ENCODE results near the gene DEAF1.
A peak's percentile ranks its signal among the peaks of the same experiment; 100 is the strongest.

Gene DEAF1

DNA sequence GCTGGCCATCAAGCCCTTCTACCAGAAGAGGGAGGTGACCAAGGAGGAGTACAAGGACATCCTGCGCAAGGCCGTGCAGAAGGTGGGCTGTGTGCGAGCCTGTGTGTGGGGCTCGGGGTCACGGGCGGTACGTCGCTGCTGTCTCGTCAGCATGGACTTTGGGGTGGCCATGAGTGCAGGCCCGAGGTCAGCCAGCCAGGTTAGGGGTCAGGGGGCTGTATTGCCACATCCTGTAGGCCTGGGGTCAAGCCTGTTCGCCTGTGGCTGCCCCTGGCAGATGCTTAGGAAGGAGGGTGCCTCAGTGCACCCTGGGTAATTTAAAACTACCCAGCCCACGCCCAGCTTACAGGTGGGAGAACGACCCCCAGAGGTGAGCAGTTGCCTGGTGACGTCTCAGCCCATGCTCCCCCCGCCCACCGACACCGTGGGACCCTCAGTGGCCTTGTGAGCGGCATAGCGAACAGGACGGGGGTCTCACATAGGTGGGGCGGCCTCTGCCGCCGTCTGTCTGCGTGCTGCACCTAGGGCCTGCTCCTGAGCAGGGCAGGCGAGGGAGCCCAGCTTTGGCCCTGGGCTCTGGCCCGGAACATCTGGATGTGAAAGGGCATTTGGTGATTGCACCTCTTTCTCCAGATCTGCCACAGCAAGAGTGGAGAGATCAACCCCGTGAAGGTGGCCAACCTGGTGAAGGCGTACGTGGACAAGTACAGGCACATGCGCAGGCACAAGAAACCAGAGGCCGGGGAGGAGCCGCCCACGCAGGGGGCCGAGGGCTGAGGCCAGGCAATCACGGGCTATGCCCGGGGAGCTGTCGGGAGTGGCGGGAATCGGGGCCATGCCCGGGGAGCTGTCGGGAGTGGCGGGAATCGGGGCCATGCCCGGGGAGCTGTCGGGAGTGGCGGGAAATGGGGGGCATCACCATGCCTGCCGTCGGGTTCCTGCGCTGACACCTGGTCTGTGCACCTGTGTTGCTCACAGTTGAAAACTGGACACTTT lies 83.7 kb downstream of the DEAF1 start:
- peak; percentile 63 for DNase-seq (ENCODE audit: low spot score)

DNA sequence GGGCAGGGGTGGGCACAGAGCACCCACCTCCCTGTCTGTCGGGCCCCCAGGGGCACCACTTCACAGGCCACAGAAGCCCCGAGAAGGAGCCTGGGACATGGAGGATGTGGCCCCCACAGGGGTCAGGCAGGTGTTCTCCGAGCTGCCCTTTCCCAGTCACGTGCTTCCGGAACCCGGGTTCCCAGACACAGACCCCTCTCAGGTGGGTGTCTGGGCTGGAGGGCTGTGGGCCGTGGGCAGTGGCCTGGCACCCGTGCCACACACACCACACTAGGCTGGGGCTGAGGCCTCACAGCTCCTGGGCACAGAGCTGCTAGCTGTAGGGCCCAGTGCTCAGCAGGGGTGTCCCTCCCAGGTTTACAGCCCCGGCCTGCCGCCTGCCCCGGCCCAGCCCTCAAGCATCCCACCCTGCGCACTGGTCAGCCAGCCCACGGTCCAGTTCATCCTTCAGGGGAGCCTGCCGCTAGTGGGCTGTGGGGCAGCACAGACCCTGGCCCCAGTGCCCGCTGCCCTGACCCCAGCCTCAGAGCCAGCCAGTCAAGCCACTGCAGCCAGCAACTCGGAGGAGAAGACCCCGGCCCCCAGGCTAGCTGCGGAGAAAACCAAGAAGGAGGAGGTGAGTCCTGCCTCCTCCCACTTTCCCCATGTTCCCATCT lies 84.7 kb downstream of the DEAF1 start:
- no peak for DNase-seq (ENCODE audit: low spot score)

DNA sequence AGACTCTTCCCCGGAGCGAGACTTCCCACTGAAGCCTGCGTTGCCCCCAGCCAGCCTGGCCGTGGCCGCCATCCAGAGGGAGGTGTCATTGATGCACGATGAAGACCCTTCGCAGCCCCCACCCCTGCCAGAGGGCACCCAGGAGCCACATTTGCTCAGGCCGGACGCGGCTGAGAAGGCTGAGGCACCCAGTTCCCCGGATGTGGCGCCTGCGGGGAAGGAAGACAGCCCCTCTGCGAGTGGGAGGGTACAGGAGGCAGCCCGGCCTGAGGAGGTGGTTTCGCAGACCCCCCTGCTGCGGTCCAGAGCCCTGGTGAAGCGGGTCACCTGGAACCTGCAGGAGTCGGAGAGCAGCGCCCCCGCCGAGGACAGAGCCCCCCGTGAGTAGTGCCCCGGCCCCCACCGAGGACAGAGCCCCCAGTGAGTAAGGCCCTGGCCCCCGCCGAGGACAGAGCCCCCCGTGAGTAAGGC lies 85.6 kb downstream of the DEAF1 start:
- peak; percentile 63 for DNase-seq (ENCODE audit: low spot score)

DNA sequence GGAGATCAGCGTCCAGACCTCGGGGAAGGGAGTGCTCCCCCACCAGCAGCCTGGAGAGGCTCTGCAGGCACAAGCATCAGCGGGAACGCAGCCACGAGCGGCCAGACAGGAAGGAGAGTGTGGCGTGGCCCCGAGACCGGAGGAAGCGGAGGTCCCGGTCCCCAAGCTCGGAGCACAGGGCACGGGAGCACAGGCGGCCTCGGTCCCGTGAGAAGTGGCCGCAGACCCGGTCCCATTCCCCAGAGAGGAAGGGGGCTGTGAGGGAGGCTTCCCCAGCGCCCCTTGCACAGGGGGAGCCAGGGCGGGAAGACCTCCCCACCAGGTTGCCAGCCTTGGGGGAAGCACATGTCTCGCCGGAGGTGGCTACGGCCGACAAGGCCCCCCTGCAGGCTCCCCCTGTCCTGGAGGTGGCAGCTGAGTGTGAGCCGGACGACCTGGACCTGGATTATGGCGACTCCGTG lies 86.2 kb downstream of the DEAF1 start:
- DNase-seq (ENCODE audit: low spot score) = peak; percentile 60

DNA sequence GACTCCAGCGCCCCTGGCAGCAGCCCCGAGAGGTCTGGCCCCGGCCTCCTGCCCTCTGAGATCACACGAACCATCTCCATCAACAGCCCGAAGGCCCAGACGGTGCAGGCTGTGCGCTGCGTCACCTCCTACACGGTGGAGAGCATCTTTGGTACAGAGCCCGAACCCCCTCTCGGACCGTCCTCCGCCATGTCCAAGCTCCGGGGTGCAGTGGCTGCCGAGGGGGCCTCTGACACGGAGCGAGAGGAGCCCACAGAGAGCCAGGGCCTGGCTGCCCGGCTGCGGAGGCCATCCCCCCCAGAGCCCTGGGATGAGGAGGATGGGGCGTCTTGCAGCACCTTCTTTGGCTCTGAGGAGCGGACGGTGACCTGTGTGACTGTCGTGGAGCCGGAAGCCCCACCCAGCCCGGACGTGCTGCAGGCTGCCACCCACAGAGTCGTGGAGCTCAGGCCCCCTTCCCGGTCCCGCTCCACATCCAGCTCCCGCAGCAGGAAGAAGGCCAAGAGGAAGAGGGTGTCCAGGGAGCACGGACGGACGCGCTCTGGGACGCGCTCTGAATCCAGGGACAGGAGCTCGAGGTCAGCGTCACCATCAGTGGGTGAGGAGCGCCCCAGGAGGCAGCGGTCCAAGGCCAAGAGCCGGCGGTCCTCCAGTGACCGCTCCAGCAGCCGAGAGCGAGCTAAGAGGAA lies 86.9 kb downstream of the DEAF1 start:
- DNase-seq (ENCODE audit: low spot score) = no peak

DNA sequence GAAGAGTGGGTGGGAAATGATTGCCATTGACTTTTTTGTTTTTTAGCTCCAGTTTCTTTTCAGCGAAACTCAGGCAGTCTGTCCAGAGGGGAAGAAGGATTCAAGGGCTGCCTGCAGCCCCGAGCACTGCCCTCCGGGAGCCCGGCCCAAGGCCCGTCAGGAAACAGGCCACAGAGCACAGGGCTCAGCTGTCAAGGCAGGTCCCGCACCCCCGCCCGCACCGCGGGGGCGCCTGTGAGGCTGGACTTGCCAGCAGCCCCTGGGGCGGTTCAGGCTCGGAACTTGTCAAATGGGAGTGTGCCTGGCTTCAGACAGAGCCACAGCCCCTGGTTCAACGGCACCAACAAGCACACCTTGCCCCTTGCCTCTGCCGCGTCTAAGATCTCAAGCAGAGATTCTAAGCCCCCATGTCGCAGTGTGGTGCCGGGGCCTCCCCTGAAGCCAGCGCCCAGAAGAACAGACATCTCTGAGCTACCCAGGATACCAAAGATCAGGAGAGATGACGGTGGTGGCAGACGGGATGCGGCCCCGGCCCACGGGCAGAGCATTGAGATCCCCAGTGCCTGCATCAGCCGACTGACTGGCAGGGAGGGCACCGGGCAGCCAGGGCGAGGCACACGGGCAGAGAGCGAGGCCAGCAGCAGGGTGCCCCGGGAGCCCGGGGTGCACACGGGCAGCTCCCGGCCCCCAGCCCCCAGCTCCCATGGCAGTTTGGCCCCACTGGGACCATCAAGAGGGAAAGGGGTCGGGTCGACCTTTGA lies 87.8 kb downstream of the DEAF1 start:
- no peak for DNase-seq (ENCODE audit: low spot score)

DNA sequence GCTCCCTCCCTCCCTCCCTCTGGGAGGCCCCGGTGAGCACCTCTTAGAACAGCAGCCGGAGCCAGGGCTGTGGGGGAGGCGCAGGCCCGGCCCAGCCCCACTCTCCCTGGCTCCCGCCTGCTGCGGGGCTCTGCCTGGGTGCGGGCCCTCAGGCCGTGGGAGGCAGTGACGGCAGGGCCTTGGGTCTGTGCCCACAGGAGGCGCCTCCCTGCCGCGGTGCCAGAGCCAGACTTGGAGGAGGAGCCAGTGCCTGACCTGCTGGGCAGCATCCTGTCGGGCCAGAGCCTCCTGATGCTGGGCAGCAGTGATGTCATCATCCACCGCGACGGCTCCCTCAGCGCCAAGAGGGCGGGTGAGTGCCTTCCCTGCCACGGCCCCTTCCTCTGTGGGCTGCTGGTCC lies 88.8 kb downstream of the DEAF1 start:
- no peak for DNase-seq (ENCODE audit: low spot score)

DNA sequence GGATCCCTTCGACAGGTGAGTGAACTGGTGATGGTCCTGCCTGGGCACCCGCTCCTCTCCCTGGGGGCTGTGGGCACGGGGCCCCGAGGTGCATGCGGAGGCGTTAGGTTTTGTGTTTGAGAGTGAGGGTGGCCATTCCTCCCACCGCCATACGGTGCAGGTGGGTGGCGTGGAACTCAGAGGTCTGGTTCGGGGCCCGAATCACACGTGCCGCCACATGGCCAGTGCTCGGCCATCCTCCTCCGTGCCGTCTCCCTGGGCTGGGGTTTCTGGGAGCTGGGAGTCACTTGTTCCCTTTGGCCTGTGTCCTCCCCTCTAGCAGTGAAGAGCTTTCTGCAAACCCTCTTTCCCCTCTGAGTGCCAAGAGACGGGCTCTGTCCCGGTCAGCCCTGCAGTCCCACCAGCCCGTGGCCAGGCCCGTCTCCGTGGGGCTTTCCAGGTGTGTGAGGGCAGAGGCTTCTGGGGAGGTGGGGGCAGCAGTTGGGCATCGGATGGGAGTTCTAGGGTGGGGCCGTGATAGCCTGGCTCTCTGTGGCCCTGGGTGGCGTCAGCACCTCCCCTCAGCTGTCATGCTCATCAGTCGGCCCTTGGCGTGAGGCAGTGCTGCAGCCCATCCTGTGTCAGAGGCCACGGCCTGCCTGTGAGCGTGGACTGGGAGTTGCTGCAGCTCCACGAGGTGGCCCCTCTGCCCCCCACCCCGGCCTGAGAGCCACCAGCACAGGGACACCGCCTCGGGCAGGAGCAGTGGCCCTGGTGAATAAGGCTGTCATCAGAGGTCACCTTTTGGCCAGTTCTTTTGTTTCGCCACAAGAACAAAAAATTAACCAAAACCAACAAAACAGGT lies 89.5 kb downstream of the DEAF1 start:
- DNase-seq (ENCODE audit: low spot score) = no peak

DNA sequence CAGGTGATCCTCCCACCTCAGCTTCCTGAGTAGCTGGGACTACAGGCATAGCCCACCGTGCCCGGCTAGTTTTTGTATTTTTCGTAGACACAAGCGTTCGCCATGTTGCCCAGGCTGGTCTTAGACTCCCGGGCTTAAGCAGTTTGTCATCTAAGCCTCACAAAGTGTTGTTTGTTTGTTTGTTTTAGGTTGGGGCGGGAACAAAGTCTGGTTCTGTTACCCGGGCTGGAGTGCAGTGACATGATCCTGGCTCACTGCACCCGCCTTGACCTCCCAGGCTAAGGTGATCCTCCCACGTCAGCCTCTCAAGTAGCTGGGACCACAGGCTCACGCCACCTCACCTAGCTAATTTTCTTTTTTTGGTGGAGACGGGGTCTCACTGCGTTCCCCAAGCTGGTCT lies 91.9 kb downstream of the DEAF1 start:
- DNase-seq (ENCODE audit: low spot score) = no peak

DNA sequence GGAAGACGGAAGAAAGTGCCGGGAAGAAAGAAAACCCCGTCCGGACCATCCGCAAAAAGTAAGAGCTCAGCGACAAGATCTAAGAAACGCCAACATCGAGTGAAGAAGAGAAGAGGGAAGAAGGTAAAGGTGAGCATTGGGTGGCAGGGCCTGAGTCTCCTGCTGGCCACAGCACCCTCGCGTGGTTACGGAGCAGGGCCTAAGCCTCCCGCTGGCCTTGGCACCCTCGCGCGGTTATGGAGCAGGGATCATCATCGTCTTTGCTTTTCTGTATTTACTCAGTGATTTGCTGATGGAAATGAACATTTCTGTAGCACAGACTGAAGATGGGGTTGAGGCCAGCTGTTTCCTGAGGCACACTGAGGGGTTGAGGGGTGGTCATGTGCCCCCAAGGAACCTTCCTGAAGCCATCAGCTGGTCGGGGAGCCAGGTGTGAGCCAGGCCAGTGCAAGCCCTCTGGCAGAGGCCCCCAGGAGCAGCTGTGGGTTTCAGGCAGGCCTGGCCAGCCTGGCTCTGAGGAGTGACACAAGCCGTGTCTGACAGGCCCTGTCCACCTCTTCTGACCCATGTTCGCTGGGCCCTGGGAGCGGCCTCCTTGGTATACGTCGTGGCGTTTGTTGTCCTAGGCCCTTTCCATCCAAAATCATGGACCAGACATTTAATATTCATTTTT lies 93.3 kb downstream of the DEAF1 start:
- DNase-seq (ENCODE audit: low spot score) = no peak

DNA sequence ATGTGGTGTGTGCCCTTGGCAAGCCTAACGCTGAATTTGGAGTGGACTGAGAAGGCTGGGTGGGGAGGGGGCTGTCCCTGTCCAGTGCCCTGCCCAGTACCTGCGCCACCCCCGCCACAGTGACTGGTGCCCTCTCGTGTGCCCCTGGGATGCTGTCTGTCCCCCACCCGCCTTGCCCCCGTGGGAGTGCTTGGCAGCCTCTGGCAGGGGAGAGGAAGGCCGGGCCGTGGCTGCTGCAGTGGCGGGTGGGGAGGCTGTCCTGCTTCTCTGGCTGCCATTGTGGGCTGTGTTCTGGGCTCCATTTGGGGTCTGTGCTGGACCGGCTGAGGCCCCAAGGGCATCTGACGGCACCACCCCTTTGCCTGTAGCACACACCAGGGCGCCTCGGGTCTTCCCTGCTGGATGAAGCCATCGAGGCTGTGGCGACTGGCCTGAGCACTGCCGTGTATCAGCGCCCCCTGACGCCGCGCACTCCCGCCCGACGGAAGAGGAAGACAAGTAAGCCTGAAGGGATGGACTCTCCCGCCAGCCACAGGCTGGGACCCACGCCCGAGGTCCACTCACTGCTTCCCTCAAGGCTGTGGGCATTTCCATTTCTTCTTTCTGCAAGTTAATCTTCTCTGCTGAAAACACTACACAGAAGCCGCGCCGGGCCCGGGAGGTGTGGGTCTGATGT lies 96.9 kb downstream of the DEAF1 start:
- no peak for DNase-seq (ENCODE audit: low spot score)

DNA sequence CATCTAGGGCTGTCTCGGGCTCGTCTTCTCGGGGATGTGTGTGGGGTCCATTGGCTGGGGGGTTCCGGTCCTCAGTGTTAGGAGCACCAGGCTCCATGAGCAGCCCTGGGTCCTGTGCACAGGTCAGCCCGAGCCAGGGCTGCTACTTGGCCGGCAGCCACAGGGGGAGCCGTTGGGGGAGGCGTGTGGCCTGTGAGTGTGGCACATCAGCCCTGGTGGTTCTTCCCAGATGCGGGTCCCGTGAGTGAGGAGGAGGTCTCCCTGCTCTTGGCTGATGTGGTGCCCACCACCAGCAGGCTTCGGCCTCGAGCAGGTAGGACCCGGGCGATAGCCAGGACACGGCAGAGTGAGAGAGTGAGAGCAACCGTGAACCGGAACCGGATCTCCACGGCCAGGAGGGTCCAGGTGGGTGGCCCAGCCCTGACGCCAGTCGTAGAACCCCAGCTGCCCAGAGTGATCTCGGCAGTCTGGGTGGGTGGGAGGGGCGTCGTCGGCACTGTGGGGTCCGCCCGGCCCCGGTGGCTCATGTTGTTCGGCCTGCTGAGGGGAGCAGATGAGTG lies 97.8 kb downstream of the DEAF1 start:
- no peak for DNase-seq (ENCODE audit: low spot score)

DNA sequence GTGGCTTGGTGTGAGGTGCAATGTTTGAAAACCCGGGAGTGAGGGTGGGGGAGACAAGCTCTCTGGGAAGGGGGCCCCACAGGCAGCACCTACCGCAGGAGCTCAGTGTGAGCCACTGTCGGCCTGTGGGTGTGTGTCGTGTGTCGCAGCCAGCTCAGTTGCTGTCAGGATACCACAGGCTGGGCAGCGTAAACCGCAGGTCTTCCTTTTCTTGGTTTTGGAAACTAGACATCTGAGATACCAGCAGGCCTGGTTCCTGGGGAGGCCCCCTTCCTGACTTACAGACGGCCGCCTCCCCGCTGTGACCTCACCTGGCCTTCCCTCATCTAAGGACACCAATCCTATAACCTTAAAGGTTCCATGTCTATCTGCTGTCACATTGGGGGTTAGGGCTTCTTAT lies 98.6 kb downstream of the DEAF1 start:
- DNase-seq (ENCODE audit: low spot score) = no peak

DNA sequence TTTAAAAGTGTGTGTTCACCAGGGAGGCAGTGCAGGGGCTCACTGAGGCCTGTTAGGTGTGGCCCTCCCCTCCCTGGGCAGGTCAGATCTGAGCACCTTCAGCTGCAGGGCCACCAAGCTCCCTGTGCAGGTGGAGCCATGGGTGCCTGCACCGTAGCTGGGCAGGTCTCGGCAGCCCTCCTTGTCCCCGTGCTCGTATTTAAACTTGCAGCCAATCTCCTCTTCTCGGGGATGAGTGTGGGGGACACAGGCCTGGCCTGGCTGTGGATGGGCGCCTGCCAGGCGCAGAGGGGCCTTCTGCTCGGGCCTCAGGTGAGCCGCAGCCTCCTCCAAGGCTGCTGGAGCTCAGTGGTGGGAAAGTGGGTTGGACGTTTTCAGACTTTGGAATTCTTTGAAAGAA lies 99.6 kb downstream of the DEAF1 start:
- no peak for DNase-seq (ENCODE audit: low spot score)
